ENCODE measurements around the gene CST2. TPM values are rescaled to one million over a fixed set of nuclear protein-coding genes. Genes with fewer than 3 reads are reported as not detected.
"Not testable (repeated sequence)": the region's sequence is repeated elsewhere in the genome, so short reads cannot be mapped to it uniquely, and the experiment has no call there.

CST2 gene
- total RNA-seq, 1 donor from 2014 or later, result not detected

DNA sequence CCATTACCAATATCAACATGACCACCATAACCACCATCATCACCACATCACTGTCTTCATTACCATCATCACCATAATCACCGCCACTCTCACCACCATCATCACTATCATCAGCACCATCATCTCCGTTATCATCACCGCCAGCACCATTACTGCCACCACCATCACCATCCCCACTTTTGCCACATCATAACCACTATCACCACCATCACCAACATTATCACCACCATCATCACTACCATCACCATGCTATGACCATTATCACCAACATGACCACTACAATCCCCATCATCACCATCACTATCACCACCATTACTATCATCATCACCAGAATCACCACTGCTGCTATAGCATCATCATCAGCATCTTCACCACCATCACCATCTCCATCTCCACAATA lies 25.7 kb downstream of the CST2 start:
- DNase-seq, result no peak

DNA sequence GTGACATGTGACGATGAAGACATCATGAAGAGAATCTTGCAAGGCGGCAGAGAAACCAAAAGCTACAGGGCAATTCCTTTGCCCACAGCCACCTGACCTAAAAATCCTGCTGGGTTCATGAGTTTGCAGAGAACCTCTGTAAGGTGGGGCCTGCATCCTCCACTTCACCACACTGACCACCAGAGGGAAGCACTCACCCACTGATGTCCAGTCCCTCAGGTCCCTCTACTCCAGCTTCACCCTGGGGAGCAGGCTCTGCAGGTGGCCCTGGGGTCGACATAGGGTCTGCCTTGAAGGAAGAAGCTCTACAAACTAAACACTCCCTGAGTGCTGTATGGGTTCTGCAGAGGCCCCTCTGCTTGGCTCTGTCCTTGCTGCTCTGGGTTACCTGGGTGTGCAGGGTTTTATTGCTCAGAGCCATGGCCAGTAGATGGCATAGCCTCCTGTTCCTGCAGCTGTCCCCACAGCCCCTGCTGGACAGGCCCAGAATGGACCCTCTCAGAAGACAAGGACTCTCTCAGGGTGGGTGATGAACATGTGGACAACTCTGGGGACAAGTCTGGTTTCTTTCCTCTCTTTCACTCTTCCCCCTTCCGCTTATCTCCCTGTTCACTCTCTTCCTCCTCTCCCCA lies 27.2 kb downstream of the CST2 start:
- DNase-seq, result peak; percentile 53

DNA sequence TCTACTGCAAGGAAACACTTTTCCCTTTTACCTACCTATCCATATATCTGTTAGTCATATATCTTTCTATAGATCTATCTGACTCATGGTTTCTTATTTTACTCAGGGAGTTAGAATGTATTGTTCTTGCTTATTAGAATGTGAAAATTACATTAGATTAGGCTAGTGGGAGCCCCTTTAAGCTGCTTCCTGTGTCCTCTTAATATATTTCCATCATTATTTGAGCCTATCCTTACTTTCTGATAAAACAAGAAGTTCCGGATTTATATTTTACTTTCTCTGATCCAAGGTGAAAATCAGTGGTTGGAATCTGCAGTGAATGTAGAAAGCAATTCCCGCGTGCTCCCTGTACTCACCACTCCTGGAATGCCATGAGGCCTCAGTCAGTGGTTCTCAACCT lies 31.0 kb downstream of the CST2 start:
- DNase-seq, result no peak

DNA sequence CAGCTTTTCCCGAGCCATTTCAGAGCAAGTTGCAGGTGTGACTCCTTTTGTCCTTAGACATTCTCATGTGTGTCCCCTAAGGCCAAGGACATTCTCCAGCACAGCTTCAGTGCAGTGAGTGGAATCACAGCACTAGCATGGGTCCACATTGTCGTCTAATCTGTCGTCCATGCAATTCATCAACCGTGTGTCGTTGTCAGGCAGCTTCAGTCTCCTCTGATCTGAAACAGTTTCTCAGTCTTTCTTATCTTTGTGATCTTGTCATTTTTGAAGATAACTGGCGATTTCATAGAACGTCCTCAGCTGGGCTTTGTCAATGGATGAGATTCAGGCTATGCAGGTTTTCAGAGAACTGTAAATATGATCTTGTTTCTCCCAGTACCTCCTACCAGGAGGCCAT lies 31.7 kb downstream of the CST2 start:
- no peak for DNase-seq

DNA sequence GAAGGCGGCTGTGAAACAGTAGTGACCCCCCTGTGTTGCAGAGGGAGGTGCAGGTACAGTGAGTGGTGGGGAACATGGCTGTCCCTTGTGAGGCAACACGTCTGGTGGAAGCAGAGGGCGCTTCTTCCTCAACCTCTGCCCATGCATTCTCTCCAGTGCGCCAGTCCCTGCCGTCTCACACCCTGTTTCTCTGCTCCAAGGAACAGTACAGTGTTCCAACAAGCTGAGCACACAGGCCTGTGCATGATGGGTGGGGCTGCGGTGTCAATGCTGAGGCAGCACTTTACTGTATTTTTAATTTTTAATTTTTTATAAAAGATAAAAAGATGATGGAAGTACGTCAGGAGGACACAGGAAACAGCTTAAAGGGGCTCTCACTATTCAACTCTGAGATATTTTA lies 32.5 kb downstream of the CST2 start:
- DNase-seq, result no peak

DNA sequence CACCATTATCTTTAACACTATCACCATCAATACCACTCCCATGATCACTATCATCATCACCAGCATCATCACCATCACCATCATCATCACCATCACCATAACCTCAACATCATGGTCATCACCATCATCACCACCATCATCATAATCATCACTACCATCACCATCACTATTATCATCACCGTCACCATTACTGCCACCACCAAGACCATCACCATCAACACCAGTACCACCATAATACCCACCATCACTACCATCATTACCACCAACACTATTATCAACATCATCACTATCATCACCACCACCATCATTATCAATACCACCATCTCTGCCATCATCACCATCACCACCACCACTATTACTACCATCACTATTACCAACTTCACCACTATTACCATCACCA lies 43.1 kb downstream of the CST2 start:
- no peak for DNase-seq

DNA sequence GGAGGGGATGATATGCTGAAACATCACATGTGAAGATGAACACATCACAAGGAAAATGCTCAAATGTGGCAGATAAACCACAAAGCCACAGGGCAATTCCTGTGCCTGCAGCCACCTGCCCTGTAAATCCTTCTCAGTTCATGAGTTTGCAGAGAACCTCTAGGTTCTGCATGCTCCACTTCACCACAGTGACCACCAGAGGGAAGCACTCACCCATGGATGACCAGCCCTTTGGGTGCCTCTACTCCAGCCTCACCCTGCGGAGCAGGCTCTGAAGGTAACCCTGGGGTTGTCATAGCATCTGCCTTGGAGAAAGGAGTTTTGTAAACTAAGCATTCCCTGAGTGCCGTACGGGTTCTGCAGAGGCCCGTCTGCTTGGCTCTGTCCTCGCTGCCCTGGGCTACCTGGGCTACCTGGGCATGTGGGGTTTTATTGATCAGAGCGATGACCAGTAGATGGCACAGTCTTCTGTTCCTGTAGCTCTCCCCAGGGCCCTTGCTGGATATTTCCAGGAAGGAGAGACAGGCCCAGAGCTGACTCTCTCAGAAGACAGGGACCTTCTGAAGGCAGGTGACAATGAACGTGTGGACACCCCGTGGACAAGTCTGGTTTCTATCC lies 44.1 kb downstream of the CST2 start:
- DNase-seq, result peak; percentile 59

DNA sequence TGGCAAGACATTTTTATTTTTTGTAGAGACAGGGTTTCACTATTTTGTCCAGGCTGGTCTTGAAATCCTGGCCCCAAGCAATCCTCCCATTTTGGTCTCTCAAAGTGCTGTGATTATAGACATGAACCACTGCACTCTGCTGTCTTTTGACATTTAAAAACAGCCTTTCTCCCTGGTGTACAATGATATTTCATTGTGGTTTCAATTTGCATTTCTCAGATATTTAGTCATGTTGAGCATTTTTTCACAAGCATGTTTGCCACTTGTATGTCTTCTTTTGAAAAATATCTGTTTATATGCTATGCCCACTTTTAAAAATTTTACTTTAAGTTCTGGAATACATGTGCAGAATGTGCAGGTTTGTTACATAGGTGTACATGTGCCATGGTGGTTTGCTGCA lies 47.9 kb downstream of the CST2 start:
- DNase-seq, result not testable (repeated sequence)

DNA sequence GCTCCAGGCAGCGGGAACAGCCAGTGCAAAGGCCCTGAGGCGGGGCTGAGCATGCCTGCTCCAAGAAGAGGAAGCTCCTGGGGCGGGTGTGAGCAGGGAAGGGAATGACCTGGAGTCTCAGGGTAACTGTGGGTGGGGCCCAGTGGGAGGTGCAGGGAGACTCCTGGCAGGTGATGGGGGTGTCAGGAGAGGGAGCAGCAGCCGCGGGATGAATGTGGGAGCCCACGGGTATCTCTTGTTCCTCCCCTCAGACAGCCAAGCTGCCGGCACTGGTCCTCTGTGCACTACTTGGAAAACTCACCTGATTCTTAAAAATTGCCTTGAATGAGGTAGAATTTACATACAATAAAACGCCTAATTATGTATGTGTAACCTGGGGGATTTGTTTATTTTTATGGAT lies 49.1 kb downstream of the CST2 start:
- DNase-seq, result not testable (repeated sequence)

DNA sequence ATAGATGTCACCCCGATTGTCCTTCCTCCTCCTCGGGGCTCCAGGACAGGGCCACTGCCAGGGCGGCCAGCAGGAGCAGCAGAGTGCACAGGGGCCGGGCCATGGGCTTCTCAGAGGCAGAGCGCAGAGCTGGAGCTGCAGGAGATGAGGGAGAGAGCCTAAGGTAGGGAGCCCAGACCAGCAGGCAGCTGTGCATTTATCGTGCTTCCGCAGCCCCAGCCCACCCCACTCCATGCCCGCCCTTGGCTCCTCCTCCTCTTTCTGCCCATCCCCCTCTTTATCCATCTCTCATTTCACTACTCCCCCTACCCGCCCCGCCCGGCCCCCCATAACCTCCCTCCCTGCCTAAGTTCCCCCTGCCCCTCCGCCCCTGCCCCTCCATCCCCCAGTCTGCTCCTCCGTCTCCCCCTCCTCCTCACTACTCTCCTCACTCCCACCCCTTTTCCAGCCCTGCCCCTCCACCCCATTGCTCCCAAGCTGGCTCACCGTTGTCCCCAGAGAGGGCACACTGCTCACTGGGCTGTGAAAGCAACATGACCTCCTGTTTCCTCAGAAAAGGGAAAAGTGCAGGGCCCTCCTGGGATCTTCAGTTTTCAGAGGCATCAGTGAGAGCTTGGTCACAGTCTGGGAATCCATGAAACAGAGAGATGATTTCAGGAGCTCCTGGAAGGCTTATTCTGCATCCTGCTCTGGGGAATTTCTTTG lies 50.3 kb downstream of the CST2 start:
- DNase-seq, result no peak

DNA sequence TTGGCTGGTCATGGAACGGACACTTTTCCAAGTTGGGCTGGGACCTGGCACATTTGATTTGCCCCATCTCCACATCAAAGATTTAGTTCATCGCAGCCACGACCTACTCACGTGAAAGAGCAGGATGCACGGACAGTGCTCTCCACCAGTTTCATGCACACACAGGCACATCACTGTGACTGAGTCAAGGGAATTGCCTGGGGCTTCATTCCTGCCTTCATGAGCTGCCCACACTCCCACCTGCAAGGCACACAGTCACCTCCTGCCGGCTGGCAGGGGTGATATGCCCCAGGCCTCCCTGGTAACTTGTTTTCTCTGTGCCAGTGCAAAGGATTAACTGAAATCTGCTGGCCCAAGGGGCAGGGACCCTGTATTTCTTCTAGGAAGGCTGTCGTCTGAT lies 52.4 kb downstream of the CST2 start:
- DNase-seq, result no peak

Other genes with a start within 250 kb of the CST2 start
- gene CST9, start 220.8 kb downstream of the CST2 start, total RNA-seq, result not detected in 2 replicates
- 268 and 284 TPM in 2 replicates for gene CST3, start 188.8 kb downstream of the CST2 start, total RNA-seq
- not detected in 2 replicates for gene CST4, start 137.7 kb downstream of the CST2 start, total RNA-seq
- gene CST1, start 75.8 kb downstream of the CST2 start, total RNA-seq, result 0.19 TPM in 1 of 2 replicates, not detected in the other
- gene CST5, start 53.0 kb upstream of the CST2 start, total RNA-seq, result not detected in 2 replicates
- gene GGTLC1, start 162.1 kb upstream of the CST2 start, total RNA-seq, result not detected in 2 replicates

Measured in dermis blood vessel endothelial cell (primary cell).